Stimulated activated CD4-positive, alpha-beta T cell treated with anti-CD3 and anti-CD28 coated beads, Interleukin-15, amount 100 ng/mL, for 48 hours (primary cell): Measurements from ENCODE around the gene S100A5.
"Not testable (repeated sequence)": the region's sequence is repeated elsewhere in the genome, so short reads cannot be mapped to it uniquely, and the experiment has no call there.

Experiments
- DNase-seq, 2 donors: peaks; one replicate each; pipeline ENCODE4 v3.0.0-alpha.2; 2020; ENCODE audit warnings: low read depth in 2 of 2

Gene S100A5

DNA sequence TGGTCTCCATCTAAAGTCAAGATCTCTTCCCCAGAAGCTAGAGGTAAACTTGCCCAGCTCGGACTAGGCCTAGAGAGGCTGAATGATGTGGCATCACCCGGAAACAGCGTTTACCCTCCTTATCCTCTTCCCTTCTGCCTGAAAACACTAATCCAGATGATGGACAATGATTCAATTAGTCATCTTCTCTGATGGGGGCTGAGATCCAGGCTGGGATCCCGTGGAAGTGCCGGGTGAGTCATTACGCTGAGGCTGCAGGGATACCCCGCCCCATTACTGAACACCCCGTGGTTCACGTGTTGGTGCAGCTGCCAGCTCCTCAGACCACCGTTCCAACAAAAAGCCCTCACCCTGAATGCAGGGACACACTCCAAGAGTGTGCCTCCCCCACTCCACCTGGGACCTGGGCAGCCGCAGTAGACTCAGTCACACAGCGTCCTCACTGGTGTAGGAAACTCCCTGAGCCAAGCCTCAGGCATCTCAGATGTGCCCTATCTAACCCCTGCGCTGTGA, 7.0 kb downstream of the S100A5 start:
- no peak for DNase-seq

- DNase-seq = peak; percentile 62 to 78
Measured at GRCh38 chr1:153532769-153533599, 7.8 kb downstream of the S100A5 start.

GRCh38 chr1:153532181-153532580, 8.6 kb downstream of the S100A5 start:
- DNase-seq = no peak

DNA sequence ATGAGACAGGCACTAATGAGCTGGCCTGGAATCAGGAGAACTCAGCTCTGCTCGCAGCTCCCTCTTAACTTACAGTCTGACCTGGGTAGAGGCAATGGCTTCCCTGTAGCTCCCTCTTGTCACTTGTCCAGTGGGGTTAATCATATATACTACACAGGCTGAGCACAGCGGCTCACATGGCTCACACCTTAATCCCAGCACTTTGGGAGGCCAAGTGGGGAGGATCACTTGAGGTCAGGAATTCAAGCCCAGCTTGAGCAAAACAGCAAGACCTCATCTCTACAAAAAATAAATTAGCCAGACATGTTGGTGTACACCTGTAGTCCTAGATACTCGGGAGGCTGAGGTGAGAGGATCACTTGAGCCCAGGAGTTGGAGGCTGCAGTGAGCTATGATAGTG, 9.1 kb downstream of the S100A5 start:
- no peak for DNase-seq

DNA sequence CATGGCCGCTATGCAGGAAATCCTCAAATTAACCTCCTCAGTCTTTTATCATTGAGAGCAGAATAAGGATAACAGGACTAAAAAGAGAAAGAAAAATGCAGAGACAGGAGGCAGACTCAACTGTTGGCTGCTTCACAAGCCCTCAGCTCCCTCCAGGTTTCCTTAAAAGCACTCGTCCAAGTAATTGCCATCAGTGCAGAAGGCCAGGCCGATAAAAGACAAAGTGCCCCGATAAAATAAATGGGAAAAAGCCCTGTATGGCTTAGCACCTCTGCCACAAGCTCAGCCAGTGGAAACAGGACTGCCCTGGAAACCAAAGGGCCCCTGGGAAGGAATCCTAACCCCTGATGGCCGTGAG, 13.1 kb downstream of the S100A5 start:
- DNase-seq = no peak

GRCh38 chr1:153527023-153527682, 13.6 kb downstream of the S100A5 start:
- no peak for DNase-seq

DNA sequence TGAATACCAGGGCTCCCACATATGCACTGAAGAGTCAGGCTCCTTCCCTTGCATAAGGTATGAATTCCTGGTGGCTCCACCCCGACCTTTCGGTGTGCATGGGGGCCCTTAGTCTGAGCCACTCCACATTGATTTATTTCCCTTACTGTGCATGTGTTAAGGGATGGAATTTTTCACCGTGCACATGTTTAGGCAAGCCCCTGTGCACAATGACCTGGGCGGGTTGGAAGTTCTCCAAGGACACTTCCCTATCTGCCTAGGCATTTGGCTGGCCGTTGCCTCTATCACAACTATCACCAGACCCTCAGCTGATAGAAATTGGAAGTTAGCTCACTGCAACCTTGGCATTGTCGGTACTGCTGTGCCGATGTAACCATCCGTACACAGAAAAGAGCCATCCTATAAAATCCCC, 14.6 kb downstream of the S100A5 start:
- no peak for DNase-seq

DNA sequence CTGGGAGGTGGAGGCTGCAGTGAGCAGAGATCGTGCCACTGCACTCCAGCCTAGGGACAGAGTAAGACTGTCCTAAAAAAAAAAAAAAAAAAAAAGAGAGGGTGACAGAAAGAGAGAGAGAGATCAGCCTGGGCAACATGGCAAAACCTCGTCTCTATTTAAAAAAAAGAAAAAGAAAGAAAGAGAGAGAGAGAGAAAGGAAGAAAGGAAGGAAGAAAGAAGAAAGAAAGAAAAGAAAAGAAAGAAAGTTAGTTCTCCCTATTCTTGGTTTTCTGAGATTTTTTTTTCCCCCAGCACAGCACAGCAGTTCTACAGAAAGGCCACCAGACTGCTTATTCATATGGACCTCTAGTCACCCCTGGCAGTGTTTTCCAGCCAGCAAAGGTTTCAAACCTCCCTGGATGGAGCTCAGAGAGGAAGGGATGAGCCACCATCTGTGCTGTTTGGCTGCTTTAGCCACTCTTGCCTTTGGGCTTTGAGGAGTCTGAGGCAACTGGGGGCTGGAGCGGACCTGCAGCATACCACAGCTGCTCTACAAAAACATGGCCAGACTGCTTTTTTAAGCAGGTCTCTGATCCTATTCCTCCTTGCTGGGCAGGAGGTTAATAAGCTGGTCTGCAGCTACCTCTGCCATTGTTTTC, 15.5 kb downstream of the S100A5 start:
- DNase-seq = no peak

DNA sequence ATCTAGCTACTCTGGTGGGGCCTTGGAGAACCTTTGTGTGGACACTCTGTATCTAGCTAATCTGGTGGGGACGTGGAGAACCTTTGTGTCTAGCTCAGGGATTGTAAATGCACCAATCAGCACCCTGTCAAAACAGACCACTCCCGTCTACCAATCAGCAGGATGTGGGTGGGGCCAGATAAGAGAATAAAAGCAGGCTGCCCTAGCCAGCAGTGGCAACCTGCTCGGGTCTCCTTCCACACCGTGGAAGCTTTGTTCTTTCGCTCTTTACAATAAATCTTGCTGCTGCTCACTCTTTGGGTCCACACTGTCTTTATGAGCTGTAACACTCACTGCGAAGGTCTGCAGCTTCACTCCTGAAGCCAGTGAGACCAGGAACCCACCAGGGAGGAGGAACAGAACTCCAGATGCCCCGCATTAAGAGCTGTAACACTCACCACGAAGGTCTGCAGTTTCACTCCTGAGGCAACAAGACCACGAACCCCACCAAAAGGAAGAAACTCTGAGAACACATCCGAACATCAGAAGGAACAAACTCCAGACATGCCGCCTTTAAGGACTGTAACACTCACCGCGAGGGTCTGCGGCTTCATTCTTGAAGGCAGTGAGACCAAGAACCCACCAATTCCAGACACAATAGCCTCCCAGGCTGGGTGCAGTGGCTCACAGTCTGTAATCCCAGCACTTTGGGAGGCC, 18.2 kb downstream of the S100A5 start:
- DNase-seq = not testable (repeated sequence)

GRCh38 chr1:153521808-153522207, 18.9 kb downstream of the S100A5 start:
- not testable (repeated sequence) for DNase-seq

GRCh38 chr1:153520818-153521476, 19.8 kb downstream of the S100A5 start:
- no peak for DNase-seq

- DNase-seq = not testable (repeated sequence)
Measured at GRCh38 chr1:153520137-153520691, 20.5 kb downstream of the S100A5 start.

- no peak for DNase-seq
Measured at GRCh38 chr1:153519242-153519641, 21.5 kb downstream of the S100A5 start.

- DNase-seq = no peak
Measured at GRCh38 chr1:153515504-153516394, 25.0 kb downstream of the S100A5 start.

- no peak for DNase-seq
Measured at GRCh38 chr1:153513666-153514065, 27.1 kb downstream of the S100A5 start.

GRCh38 chr1:153513023-153513422, 27.7 kb downstream of the S100A5 start:
- DNase-seq = no peak

- peak; percentile 63 to 79 for DNase-seq
Measured at GRCh38 chr1:153510984-153511410, 29.7 kb downstream of the S100A5 start.

DNA sequence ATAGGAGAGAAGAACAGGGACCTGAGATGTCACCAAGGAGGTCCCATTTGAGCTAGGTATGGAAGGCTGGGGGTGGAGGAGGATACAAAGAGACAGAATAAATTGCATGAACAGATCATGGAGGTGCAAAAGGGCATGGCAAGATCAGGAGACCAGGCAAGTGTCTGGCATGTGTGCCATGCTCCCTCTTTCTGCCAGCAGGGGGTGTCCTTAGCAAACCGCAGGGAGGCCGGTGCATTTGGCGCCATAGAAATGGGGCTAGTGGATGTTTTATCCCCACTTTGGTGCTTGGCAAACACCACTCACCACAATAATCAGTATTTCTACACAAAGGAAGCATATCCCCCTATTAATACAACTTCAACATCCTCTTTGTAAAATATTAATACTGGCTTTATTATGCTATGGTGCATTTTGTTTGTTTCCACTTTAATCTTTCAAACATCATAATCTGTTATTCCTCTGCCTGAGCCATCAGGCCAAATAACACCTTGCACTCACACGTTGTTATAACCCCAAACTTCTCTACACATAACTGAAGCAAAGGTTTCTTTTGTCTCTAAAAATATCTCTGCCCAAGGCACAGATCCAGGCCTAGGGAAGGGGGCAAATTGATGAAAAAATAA, 30.9 kb downstream of the S100A5 start:
- DNase-seq = peak; percentile 54 to 60

DNA sequence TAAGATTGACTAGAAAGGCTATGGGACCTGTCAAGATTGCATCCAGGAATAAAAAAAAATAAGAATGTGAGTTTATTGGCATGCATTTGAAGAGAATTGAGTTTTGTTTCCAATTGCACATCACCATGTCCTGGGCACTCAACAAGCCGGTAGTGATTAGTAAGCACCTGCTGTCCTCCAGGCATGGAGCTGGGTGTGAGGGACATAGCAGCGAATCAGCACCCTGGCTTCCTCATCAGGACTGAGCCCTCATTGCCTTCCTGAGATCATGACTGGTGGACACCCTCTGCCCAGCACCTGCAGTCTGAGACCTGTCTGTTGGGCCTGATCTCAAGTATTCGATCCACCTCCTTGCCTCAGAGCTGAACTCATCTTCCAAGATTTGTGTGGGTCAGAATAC, 31.7 kb downstream of the S100A5 start:
- DNase-seq = no peak
